HG03064 (cell line): ENCODE measurements around the gene DHRS7.
A peak's percentile ranks its signal among the peaks of the same experiment; 100 is the strongest.
"Not testable (repeated sequence)": the region's sequence is repeated elsewhere in the genome, so short reads cannot be mapped to it uniquely, and the experiment has no call there.

Experiments used
- ATAC-seq: cut with Tn5 transposase; IDR thresholded peaks from one replicate; pipeline ENCODE4 v1.9.1; 2021; ENCODE audit warnings: low read depth; ENCODE audit not compliant: unreplicated experiment

Gene DHRS7

GRCh38 chr14:60153991-60154390 lies 11.2 kb downstream of the DHRS7 start:
- no peak for ATAC-seq

DNA sequence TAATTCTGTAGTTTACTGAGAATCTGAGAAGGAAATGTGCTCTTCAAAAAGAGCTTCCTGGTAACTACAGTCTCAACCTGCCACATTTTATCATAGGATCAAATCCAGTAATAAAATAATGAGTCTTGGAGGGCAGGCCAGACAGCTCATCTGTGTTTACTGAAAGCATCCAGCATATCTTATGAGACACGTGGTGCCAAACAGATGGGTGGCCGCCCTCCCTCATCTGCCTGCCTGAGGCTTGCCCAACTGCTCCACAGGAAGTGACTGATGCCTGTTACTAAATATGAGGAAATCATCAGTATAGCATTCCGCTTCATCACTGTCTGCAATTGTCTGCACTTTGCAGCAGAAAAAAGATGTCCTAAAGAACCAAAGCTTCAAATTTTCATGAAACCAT lies 13.5 kb downstream of the DHRS7 start:
- peak; percentile 87 for ATAC-seq

GRCh38 chr14:60134702-60135101 lies 30.5 kb downstream of the DHRS7 start:
- no peak for ATAC-seq

DNA sequence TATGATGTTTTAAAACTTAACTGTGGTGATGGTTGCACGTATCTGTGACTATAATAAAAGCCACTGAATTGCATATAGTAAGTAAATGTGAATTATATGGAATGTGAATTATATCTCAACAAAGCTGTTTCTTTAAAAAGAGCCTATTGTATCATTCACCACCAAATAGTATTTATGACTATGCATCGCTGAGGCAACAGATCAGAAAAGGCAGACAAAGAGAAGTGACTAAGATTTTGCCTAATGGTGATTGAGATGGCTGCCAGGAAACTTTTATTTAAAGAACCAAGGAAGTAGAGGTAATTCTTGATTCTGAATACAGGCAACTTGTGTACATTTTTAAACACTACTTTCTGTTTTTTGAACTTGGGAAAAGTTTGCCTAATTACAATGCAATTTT lies 31.7 kb downstream of the DHRS7 start:
- ATAC-seq, result no peak

GRCh38 chr14:60125918-60126317 lies 39.3 kb downstream of the DHRS7 start:
- ATAC-seq, result no peak

GRCh38 chr14:60116181-60116580 lies 49.0 kb downstream of the DHRS7 start:
- ATAC-seq, result no peak

GRCh38 chr14:60114881-60115280 lies 50.3 kb downstream of the DHRS7 start:
- ATAC-seq, result no peak

- ATAC-seq, result no peak
Measured at GRCh38 chr14:60111732-60112131, 53.5 kb downstream of the DHRS7 start.

DNA sequence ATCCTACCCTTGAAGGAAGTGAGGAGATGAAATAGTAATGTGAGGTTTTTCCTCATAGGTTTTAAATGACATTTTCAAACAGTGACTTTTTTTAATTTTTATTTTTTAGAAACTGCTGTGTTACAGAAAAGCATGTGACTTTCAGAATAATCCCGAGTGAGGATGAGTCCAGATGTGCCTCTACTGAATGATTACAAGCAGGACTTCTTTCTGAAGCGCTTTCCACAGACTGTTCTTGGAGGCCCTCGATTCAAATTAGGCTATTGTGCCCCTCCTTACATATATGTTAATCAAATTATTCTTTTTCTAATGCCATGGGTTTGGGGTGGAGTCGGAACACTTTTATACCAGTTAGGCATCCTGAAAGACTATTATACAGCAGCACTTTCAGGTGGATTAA lies 57.7 kb downstream of the DHRS7 start:
- no peak for ATAC-seq

- no peak for ATAC-seq
Measured at GRCh38 chr14:60106339-60106738, 58.9 kb downstream of the DHRS7 start.

DNA sequence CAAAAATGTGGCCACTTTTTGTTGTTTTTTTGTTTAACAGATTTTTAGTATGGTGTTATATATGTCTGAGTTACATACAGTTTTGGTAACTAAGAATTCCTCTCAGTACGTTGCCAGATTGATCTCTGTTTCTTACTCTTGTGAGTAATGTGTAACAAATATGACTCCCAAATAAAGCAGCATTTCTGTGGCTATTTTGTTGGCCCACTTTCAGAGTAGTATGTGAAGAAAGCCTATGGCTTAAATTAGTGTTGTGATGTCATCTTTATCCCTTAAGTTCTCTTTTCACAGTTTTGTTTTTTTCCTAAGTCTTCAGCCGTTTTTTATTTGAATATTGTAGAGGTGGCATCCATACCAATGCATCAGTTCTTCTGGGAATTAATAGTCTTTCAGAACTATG lies 62.8 kb downstream of the DHRS7 start:
- no peak for ATAC-seq

GRCh38 chr14:60101786-60102185 lies 63.4 kb downstream of the DHRS7 start:
- no peak for ATAC-seq

- ATAC-seq, result not testable (repeated sequence)
Measured at GRCh38 chr14:60099855-60100254, 65.3 kb downstream of the DHRS7 start.

- no peak for ATAC-seq
Measured at GRCh38 chr14:60097974-60098373, 67.2 kb downstream of the DHRS7 start.

DNA sequence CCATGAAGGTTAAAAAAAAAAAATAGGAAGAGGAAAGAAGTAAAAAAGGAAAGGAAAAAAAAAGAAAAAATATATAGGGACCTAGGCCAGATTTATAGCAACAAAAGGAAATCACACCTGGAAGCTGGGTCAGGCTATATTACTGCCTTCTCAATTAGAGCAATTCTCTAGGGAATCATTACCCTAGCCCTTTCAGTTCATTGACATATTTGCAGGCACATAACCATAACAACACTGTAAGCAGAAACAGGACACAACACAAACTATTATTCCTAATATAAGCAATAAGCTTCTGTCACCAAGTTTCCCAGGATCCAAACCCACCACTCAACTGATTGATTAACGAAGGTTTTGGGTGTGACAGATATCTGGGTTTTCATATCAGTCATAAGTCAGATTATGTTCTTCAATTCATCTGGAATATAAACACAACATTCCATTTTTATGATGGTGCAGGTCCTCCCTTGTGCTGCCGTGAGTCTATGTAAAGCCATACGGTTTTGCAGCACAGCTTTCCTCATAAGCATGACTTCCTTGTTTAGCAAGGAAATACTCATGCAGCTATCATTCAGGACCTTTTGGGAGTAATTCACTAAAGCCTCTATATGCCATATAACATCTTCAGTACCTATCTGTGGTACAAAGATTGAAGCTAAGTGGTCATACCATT lies 69.3 kb downstream of the DHRS7 start:
- ATAC-seq, result no peak

GRCh38 chr14:60095231-60095630 lies 70.0 kb downstream of the DHRS7 start:
- no peak for ATAC-seq

- no peak for ATAC-seq
Measured at GRCh38 chr14:60094306-60094897, 70.8 kb downstream of the DHRS7 start.
